GM10266 (cell line): ENCODE results near the gene KIF1C.
A peak's percentile ranks its signal among the peaks of the same experiment; 100 is the strongest.

ENCODE experiments used
- DNase-seq: peaks from one replicate; pipeline ENCODE4 v3.0.0; 2012; ENCODE audit errors: extremely low spot score
- TF ChIP-seq, protein P1 (sequence below): IDR thresholded peaks from 2 replicates; pipeline ENCODE4 v1.5.1; 2012; ENCODE audit warnings: mild to moderate bottlenecking, low read depth; ENCODE audit not compliant: control insufficient read depth, insufficient read depth; ENCODE audit errors: missing control alignments

The KIF1C gene

DNA sequence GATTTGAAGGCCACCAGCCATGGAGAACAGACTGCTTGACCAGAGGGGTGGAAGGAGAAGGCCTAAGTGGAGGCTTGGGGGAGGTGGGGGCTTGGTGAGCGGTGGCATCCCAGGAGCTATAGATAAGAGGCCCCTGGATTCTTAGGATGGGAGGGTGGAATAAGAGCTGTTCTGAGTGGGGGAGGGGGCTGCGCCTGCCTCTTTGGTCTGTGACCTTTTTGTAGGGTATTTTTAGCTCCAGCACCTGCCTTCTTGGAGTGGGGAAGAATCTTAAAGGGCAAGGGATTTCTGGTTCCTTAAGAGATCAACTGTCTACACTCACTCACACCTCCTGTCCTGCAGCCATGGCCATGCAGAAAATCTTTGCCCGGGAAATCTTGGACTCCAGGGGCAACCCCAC is 46.3 kb upstream of the KIF1C start:
- DNase-seq = no peak
- TF ChIP-seq, protein P1, sequence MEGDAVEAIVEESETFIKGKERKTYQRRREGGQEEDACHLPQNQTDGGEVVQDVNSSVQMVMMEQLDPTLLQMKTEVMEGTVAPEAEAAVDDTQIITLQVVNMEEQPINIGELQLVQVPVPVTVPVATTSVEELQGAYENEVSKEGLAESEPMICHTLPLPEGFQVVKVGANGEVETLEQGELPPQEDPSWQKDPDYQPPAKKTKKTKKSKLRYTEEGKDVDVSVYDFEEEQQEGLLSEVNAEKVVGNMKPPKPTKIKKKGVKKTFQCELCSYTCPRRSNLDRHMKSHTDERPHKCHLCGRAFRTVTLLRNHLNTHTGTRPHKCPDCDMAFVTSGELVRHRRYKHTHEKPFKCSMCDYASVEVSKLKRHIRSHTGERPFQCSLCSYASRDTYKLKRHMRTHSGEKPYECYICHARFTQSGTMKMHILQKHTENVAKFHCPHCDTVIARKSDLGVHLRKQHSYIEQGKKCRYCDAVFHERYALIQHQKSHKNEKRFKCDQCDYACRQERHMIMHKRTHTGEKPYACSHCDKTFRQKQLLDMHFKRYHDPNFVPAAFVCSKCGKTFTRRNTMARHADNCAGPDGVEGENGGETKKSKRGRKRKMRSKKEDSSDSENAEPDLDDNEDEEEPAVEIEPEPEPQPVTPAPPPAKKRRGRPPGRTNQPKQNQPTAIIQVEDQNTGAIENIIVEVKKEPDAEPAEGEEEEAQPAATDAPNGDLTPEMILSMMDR = no peak

DNA sequence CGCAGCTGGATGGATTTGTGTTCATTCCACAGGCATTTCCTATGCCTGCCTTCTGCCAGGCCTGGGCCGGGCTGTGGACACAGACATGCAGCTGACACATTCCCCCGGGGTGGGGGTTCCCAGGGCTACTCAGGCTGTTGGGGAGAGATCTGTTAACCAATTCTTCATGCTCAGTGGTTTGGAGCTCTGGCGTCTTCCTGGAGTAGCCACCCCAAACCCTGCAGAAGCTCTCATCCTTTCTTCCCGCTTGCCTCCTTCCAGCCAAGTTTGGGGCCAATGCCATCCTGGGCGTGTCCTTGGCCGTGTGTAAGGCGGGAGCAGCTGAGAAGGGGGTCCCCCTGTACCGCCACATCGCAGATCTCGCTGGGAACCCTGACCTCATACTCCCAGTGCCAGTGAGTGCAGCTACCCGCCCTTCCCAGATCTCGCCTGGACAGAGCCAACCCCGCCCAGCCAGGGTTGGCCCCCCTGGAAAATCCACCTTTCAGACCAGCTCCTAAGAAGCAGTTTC is 44.2 kb upstream of the KIF1C start:
- no peak for DNase-seq
- TF ChIP-seq, protein P1 = no peak

- TF ChIP-seq, protein P1 = no peak
- DNase-seq = no peak
Measured at GRCh38 chr17:4955091-4955490, 42.7 kb upstream of the KIF1C start.

- TF ChIP-seq, protein P1 = peak; percentile 49
- DNase-seq = no peak
Measured at GRCh38 chr17:4956493-4957061, 41.2 kb upstream of the KIF1C start.

DNA sequence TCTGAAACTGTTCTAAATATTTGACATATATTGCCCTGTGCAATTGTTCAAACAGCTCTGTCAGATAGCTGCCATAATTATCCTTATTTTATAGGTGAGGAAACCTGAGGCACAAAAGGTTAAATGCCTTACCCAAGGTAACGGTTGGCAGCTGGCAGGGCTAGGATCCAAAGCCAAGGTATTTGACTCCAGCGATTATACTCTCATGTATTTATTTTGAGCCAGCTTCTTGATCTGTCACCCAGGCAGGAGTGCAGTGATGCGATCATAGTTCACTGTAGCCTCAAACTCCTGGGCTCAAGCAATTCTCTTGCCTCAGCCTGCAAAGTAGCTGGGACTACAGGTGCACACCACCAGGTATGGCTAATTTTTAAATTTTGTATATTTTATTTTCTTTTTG is 39.6 kb upstream of the KIF1C start:
- TF ChIP-seq, protein P1 = no peak
- no peak for DNase-seq

DNA sequence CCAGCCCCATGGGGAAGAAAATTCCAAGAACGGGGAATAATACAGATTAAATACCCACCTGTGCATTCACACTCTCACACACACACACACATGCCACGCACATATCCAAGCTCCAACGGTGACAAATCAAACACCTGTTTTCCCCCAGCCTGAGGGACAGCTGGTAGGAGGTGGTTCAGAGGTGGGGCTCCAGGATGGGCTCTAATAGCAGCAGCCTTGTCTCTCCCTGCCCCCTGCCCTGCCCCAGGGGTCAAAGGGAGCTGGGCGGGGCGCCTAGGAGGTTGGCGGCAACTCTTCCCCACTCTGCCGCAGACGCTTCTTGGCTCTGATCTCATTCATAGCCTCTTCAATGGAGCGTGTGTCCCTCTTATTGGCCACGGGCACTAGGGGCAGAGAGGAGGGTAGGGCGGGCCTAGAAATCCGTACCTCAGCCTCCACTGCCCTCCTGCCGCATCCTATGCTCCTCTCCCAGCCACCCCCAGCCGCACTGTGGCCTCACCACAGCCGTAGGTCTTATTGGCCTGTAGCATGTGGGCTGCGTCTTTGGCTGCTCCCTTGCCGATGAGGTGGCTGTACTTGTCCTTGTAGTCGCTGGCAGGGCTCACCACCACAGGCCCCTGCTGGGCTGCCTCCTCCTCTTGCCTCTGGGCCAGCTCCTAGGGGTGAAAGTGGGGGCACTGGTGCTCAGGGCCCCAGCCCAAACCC is 38.3 kb upstream of the KIF1C start:
- TF ChIP-seq, protein P1 = no peak
- no peak for DNase-seq

GRCh38 chr17:4960279-4960922 is 37.3 kb upstream of the KIF1C start:
- TF ChIP-seq, protein P1 = no peak
- DNase-seq = no peak
